GM18858 (cell line): ENCODE results near the gene CMPK1.
"Not testable (repeated sequence)": the region's sequence is repeated elsewhere in the genome, so short reads cannot be mapped to it uniquely, and the experiment has no call there.

ENCODE experiments used
- ATAC-seq: cut with Tn5 transposase; IDR thresholded peaks from one replicate; pipeline ENCODE4 v1.9.1; 2021; ENCODE audit not compliant: unreplicated experiment

Gene CMPK1

GRCh38 chr1:47333578-47333921, at the start of gene CMPK1:
Gene CMPK1, plus strand, starts transcription at chr1:47333790. Its CDS starts 156 bp downstream, at chr1:47333946.
- peak; percentile 67 for ATAC-seq

GRCh38 chr1:47288116-47288515, 45.5 kb upstream of the CMPK1 start:
- ATAC-seq: not testable (repeated sequence)

GRCh38 chr1:47294863-47295262, 38.7 kb upstream of the CMPK1 start:
- ATAC-seq: not testable (repeated sequence)

- no peak for ATAC-seq
Measured at GRCh38 chr1:47295579-47295978, 38.0 kb upstream of the CMPK1 start.

GRCh38 chr1:47298025-47298699, 35.4 kb upstream of the CMPK1 start:
- no peak for ATAC-seq

GRCh38 chr1:47302472-47302871, 31.1 kb upstream of the CMPK1 start:
- no peak for ATAC-seq

GRCh38 chr1:47309427-47309826, 24.2 kb upstream of the CMPK1 start:
- no peak for ATAC-seq

GRCh38 chr1:47313915-47314664, 19.5 kb upstream of the CMPK1 start, which contains the start of gene STIL:
Gene STIL, minus strand, starts transcription at chr1:47314147. Its CDS starts 3,828 bp downstream, at chr1:47310319.
- ATAC-seq: peak; percentile 95

GRCh38 chr1:47317841-47318240, 15.7 kb upstream of the CMPK1 start:
- ATAC-seq: no peak

GRCh38 chr1:47319968-47320367, 13.6 kb upstream of the CMPK1 start:
- ATAC-seq: not testable (repeated sequence)

- ATAC-seq: no peak
Measured at GRCh38 chr1:47323599-47324031, 10.0 kb upstream of the CMPK1 start.

GRCh38 chr1:47324682-47325081, 8.9 kb upstream of the CMPK1 start:
- ATAC-seq: no peak

GRCh38 chr1:47325528-47325927, 8.1 kb upstream of the CMPK1 start:
- no peak for ATAC-seq

- no peak for ATAC-seq
Measured at GRCh38 chr1:47326271-47326670, 7.3 kb upstream of the CMPK1 start.

- no peak for ATAC-seq
Measured at GRCh38 chr1:47328992-47329391, 4.6 kb upstream of the CMPK1 start.

GRCh38 chr1:47330212-47330611, 3.4 kb upstream of the CMPK1 start:
- no peak for ATAC-seq

- no peak for ATAC-seq
Measured at GRCh38 chr1:47331875-47332274, 1.7 kb upstream of the CMPK1 start.

- ATAC-seq: no peak
Measured at GRCh38 chr1:47332779-47333577, 612 bp upstream of the CMPK1 start.

- peak; percentile 57 for ATAC-seq
Measured at GRCh38 chr1:47333922-47334764, 553 bp downstream of the CMPK1 start.

GRCh38 chr1:47334765-47335435, 1.3 kb downstream of the CMPK1 start:
- no peak for ATAC-seq
